HFFc6 (cell line): Measurements from ENCODE around the gene NLGN3. TPM values are rescaled to one million over a fixed set of nuclear protein-coding genes. Genes with fewer than 3 reads are reported as not detected.

Experiments
- DNase-seq: peaks from one replicate; pipeline ENCODE4 v3.0.0-alpha.2; 2018
- H3K27ac Mint-ChIP-seq: 2 replicates; pipeline ENCODE4 v1.8.0; 2020; ENCODE audit warnings: mild to moderate bottlenecking, mixed read lengths
- H3K27me3 Mint-ChIP-seq: 2 replicates; pipeline ENCODE4 v1.8.0; 2021; ENCODE audit warnings: mild to moderate bottlenecking, moderate library complexity, mixed read lengths; ENCODE audit not compliant: insufficient read depth
- H3K36me3 Mint-ChIP-seq: 2 replicates; pipeline ENCODE4 v1.8.0; 2021; ENCODE audit warnings: low read depth, mixed read lengths
- H3K4me1 Mint-ChIP-seq: 2 replicates; pipeline ENCODE4 v1.8.0; 2020; ENCODE audit warnings: low read depth, mixed read lengths
- H3K4me3 Mint-ChIP-seq: 2 replicates; pipeline ENCODE4 v1.8.0; 2020; ENCODE audit warnings: mild to moderate bottlenecking, moderate library complexity, mixed read lengths
- H3K9me3 Mint-ChIP-seq: 2 replicates; pipeline ENCODE4 v1.8.0; 2020; ENCODE audit warnings: mild to moderate bottlenecking, mixed read lengths
- CTCF ChIP-seq: fragments of 200-600 bp; sonication (generic); IDR thresholded peaks from 2 replicates; pipeline ENCODE4 v1.5.0; 2021; ENCODE audit warnings: antibody characterized with exemption, mild to moderate bottlenecking
- total RNA-seq, 6 experiments: library from RNA; stranded (reverse); fragmentation: NEBNext Ultra II Directional; extraction: Animal tissue kit (Norgen Biotek cat#: 25700); gene quantifications; 2 replicates in 1 of 6; 3 replicates in 5 of 6; pipeline ENCODE4 v1.2.3, GENCODE V29; 2021

Gene NLGN3
- total RNA-seq, 6 experiments from 2014 or later = 0.14 to 0.48 (median 0.29) TPM

- Mint-ChIP-seq H3K4me1 (peaks cover 8% of the 10 kb centered on the region; the same call in 1 of the 2 replicates), H3K27me3 (no peaks in the 10 kb centered on the region; the same call in 1 of the 2 replicates), H3K36me3 (no peaks in the 10 kb centered on the region), H3K9me3 (no peaks in the 10 kb centered on the region), H3K27ac (no peak overlapping the region), H3K4me3 (no peak overlapping the region)
- no peak for TF ChIP-seq CTCF
- no peak for DNase-seq
These were observed 41.3 kb upstream of the NLGN3 start for GRCh38 chrX:71103110-71103983.

- H3K27me3 Mint-ChIP-seq = peaks cover 7% of the 10 kb centered on the region
- H3K36me3 Mint-ChIP-seq = no peaks in the 10 kb centered on the region
- no peak overlapping the region for H3K4me3 Mint-ChIP-seq
- H3K4me1 Mint-ChIP-seq = peaks cover 8% of the 10 kb centered on the region; the same call in 1 of the 2 replicates
- H3K9me3 Mint-ChIP-seq = no peaks in the 10 kb centered on the region
- no peak overlapping the region for H3K27ac Mint-ChIP-seq
- DNase-seq = no peak
- TF ChIP-seq CTCF = no peak
These were observed 39.0 kb upstream of the NLGN3 start for GRCh38 chrX:71105628-71106027.

- no peaks in the 10 kb centered on the region for H3K36me3 Mint-ChIP-seq
- peaks cover 12% of the 10 kb centered on the region for H3K27me3 Mint-ChIP-seq
- H3K4me1 Mint-ChIP-seq = peaks cover 8% of the 10 kb centered on the region; the same call in 1 of the 2 replicates
- no peaks in the 10 kb centered on the region for H3K9me3 Mint-ChIP-seq
- H3K4me3 Mint-ChIP-seq = no peak within 1 kb of the TSS
- no peak for TF ChIP-seq CTCF
- DNase-seq = no peak
- no peak within 1 kb of the TSS for H3K27ac Mint-ChIP-seq
These were observed 38.2 kb upstream of the NLGN3 start, which contains the start of gene CXorf65 for GRCh38 chrX:71106427-71106826. Gene CXorf65 (minus strand): TSS chrX:71106740. CDS start chrX:71106556, 184 bp downstream.

GRCh38 chrX:71107245-71107644 is 37.4 kb upstream of the NLGN3 start:
- H3K36me3 Mint-ChIP-seq = no peaks in the 10 kb centered on the region
- H3K27ac Mint-ChIP-seq = no peak overlapping the region
- H3K27me3 Mint-ChIP-seq = peaks cover 16% of the 10 kb centered on the region
- H3K4me3 Mint-ChIP-seq = no peak overlapping the region
- no peaks in the 10 kb centered on the region for H3K9me3 Mint-ChIP-seq
- H3K4me1 Mint-ChIP-seq = peaks cover 8% of the 10 kb centered on the region
- no peak for DNase-seq
- TF ChIP-seq CTCF = no peak

GRCh38 chrX:71107762-71108360 is 36.8 kb upstream of the NLGN3 start:
- no peak for TF ChIP-seq CTCF
- peaks cover 16% of the 10 kb centered on the region for H3K27me3 Mint-ChIP-seq
- no peak for DNase-seq
- no peaks in the 10 kb centered on the region for H3K9me3 Mint-ChIP-seq
- H3K27ac Mint-ChIP-seq = no peak overlapping the region
- no peak overlapping the region for H3K4me3 Mint-ChIP-seq
- H3K36me3 Mint-ChIP-seq = no peaks in the 10 kb centered on the region
- peaks cover 8% of the 10 kb centered on the region for H3K4me1 Mint-ChIP-seq
